GM12873 (cell line): ENCODE measurements around the gene PTPN20.

Experiments used
- CTCF ChIP-seq: IDR thresholded peaks from 2 replicates; pipeline ENCODE4 v1.5.1; 2012; ENCODE audit warnings: low read depth, mild to moderate bottlenecking, moderate library complexity, low read length, control low read depth; ENCODE audit not compliant: insufficient read depth; ENCODE audit errors: missing control alignments

The PTPN20 gene

GRCh38 chr10:47018026-47018735, 107.0 kb downstream of the PTPN20 start:
- no peak for TF ChIP-seq CTCF

GRCh38 chr10:47019155-47020145, 108.2 kb downstream of the PTPN20 start:
- TF ChIP-seq CTCF: no peak

- no peak for TF ChIP-seq CTCF
These were observed 109.2 kb downstream of the PTPN20 start for GRCh38 chr10:47020471-47020870.

- no peak for TF ChIP-seq CTCF
These were observed 110.6 kb downstream of the PTPN20 start for GRCh38 chr10:47021850-47022249.

- TF ChIP-seq CTCF: no peak
These were observed 111.3 kb downstream of the PTPN20 start for GRCh38 chr10:47022311-47023131.

GRCh38 chr10:47023237-47024045, 112.2 kb downstream of the PTPN20 start:
- TF ChIP-seq CTCF: no peak

- no peak for TF ChIP-seq CTCF
These were observed 112.8 kb downstream of the PTPN20 start for GRCh38 chr10:47024046-47024322.
